GM18502 (cell line): Measurements from ENCODE around the gene KLHL9.

Experiments
- ATAC-seq: cut with Tn5 transposase; IDR thresholded peaks from one replicate; pipeline ENCODE4 v1.9.1; 2021; ENCODE audit warnings: mild to moderate bottlenecking; ENCODE audit not compliant: unreplicated experiment, poor library complexity

Gene KLHL9

GRCh38 chr9:21317956-21318923 lies 17.0 kb downstream of the KLHL9 start:
- peak; percentile 79 for ATAC-seq

- ATAC-seq = no peak
Measured at GRCh38 chr9:21316860-21317259, 18.3 kb downstream of the KLHL9 start.

- ATAC-seq = no peak
Measured at GRCh38 chr9:21316032-21316842, 19.0 kb downstream of the KLHL9 start.

- ATAC-seq = no peak
Measured at GRCh38 chr9:21314152-21314551, 21.1 kb downstream of the KLHL9 start.

DNA sequence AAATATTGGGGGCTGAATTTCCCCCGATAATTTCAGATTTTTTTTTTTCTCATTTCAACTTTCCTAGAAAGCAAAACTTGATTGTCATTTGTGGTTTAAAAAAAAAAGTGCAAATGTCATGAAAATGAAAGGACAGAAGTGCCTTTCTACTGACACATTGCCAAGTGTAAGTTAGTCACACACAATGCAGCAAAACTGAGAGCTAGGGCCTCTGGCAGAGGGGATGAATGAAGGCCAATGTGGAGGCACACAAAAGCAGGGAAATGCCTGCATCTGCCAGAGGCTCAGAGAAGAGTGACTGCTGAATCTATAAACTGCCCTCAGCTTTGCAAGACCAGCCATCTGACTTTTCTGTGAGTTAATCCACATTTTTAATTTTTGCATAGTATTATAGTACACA lies 23.3 kb downstream of the KLHL9 start:
- no peak for ATAC-seq

DNA sequence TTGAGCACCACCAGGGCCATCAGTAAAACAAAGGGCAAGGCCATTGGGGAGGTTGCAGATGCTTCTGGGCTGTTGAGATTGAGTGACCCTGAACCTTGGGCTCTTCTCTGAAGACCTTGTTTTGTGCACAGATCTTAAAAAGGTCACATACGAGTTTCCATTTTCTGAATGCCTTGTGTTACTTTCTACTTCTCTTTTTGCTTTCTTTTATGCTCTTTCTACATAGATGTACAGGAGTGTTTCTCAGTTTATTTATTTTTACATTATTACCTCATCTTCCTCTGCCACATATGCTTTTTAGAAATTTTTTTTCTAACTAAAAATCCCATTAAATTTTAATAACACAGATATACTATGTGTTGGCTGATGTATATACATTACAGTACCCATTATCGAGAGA lies 30.0 kb downstream of the KLHL9 start, which contains the start of gene IFNA5:
IFNA5 (minus strand) TSS at position 101 of the 400 bp plus-strand sequence; CDS start at position 44, 57 bp downstream.
- ATAC-seq = no peak

GRCh38 chr9:21295992-21296391 lies 39.2 kb downstream of the KLHL9 start:
- no peak for ATAC-seq

DNA sequence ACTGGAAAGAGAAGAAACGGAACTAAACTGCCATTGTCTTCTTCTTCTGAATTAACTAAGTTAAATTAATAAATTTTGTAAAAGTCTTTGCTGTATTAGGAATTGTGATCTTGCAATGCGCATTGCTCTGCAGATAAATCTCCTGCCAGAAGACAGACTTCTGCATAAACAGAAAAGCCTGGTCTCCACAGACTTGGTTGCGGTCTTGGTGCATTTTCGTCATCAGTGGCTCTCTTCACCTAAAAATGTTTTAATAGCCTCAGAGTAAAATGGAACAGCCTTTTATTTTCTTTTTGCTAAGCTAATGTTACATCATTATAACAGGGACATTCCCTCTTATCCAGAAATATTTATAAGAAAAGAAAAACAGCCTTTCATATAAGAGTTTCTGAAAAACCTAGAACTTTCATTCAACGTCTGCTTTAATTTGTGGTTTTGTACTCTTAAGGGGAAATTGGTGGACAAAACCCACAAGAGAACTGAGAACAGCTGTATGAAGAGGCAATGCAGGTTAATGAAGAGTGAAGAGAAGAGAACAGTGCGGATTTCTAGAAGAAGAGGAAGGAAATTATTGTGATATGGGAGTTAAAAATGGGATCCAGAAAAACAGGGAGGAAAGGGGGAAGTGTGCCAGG lies 40.2 kb downstream of the KLHL9 start:
- ATAC-seq = peak; percentile 82

GRCh38 chr9:21294364-21294774 lies 40.8 kb downstream of the KLHL9 start:
- ATAC-seq = peak; percentile 64

DNA sequence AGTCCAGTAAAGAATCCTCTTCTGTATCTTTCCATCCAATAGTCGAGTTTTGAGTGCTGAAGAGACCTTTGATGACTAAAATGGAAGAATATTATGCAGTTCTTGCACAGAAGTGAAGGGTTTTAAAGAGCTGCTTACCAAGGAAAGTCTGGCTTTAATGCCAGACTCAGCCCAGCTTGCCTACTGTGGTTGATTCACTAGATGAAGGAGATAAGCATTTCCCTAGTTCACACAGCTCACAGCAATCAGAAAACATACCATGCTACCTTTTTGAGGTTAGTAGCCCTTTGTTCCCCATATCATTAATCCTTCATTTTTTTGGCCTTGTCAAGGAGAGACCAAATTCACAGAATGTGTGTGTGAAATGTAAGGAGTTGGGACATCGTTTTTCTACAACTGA lies 45.4 kb downstream of the KLHL9 start:
- no peak for ATAC-seq

DNA sequence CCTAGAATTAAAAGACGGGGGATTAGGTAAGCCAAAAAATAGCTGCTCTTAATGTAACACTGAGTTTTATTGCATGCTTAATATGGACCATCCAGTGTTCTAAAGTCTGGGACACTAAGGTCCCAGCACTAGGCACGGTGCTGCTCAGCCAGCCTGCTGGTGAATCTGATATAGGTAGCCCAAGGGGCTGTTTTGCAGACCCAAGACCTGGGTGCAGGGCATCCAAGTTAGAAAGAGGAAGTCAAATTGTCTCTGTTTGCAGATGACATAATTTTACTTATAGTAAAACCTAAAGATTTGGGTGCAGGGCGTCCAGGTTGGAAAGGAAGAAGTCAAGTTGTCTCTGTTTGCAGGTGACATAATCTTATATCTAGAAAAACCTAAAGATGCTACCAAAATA lies 47.9 kb downstream of the KLHL9 start:
- no peak for ATAC-seq

DNA sequence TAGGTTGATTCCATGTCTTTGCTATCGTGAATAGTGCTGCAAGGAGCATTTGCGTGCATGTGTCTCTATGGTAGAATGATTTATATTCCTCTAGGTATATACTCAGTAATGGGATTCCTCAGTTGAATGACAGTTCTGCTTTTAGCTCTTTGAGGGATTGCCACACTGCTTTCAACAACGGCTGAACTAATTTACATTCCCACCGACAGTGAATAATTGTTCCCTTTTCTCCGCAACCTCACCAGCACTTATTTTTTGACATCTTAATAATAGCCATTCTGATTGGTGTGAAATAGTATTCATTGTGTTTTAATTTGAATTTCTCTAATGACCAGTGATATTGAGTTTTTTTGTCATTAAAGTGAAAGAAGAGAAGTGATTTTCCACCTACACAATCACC lies 48.5 kb downstream of the KLHL9 start:
- no peak for ATAC-seq

DNA sequence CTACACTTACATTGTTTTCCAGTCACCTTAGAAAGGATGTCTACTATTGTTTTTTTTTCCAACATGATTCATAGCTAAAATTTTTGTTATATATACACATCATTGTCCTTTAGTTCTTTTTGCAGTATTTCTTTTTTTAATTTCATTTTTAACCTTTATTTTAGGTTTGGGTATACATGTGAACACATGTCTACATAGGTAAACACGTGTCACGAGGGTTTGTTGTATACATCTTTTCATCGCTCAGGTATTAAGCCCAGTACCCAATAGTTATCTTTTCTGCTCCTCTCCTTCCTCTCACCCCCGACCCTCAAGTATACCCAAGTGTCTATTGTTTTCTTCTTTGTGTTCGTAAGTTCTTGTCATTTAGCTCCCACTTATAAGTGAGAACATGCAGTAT lies 49.1 kb downstream of the KLHL9 start:
- ATAC-seq = no peak

DNA sequence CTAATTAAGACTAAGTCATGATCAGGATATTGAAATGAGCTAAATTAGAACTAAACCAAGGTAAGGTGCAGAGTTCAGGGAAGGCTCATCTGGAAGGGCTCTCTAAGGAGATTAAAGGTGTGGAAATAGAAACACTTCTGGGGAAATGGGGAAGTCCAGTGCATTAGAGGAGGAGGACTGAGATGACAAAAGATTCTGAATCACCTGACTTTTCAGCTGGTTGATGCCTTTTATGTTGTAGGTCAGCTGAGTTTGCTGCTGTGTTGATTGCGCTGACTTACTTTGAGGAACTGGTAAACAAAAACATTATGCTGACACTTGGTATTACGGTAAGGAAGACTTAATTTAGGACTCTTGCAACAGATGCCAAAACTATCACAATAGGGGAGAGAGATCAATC lies 53.9 kb downstream of the KLHL9 start:
- no peak for ATAC-seq
